ENCODE measurements around the gene KIF18A. TPM values are rescaled to one million over a fixed set of nuclear protein-coding genes. Genes with fewer than 3 reads are reported as not detected.

The KIF18A gene
- total and polyA plus RNA-seq, 9 of the 15 experiments (the other 6 are each of a cell fraction or from before 2014, with no cell fraction given): 15.1 to 36.1 (median 24.3) TPM

- intact Hi-C loops (cut with micrococcal nuclease) (no loop called here), in situ Hi-C loops (cut with MboI) (no loop called here)
- Histone ChIP-seq H3K27me3 (ENCODE audit: control insufficient read depth in 2 of 2, insufficient read depth in 2 of 2, low read length in 2 of 2) (no peaks in the 10 kb centered on the region), H3K4me1 (replicated peaks in 1 of 2; ENCODE audit: control insufficient read depth in 2 of 2, insufficient read depth in 2 of 2, low read length in 2 of 2) (no peaks in the 10 kb centered on the region), H3K9me3 (replicated peaks; ENCODE audit: control insufficient read depth, insufficient read depth, low read depth, low read length) (no peaks in the 10 kb centered on the region), H3K36me3 (ENCODE audit: control insufficient read depth, insufficient read depth, low read length) (peaks cover 70% of the 10 kb centered on the region), H2AFZ (ENCODE audit: low read depth, low read length) (no peak overlapping the region), H3K9ac (ENCODE audit: insufficient read depth in 1 of 2, low read depth in 2 of 2, low read length in 2 of 2) (no peak overlapping the region), H3K4me2 (ENCODE audit: insufficient read depth, low read length) (no peak overlapping the region), H3K4me3 (no peak overlapping the region), H3K27ac (ENCODE audit: extremely low read depth, low read depth, low read length) (no peak overlapping the region), H3K9me1 (ENCODE audit: control insufficient read depth, insufficient read depth, low read length) (no peaks in the 10 kb centered on the region), H4K20me1 (replicated peaks; ENCODE audit: control insufficient read depth, insufficient read depth, low read length) (no peaks in the 10 kb centered on the region), H3K79me2 (ENCODE audit: control insufficient read depth, insufficient read depth, low read length) (no peaks in the 10 kb centered on the region)
- ATAC-seq: no peak
- no TSS peak for BruUV-seq (replicated peaks)
- CTCF ChIA-PET (ENCODE audit: low intra/inter-chr PET ratio): no interaction called here
- TF ChIP-seq XRCC4 (IDR thresholded peaks at IDR 0.05; ENCODE audit: extremely low read depth, insufficient read depth, insufficient read length) (no peak), ZNF76 (CRISPR knock-in tag; IDR thresholded peaks at IDR 0.05; ENCODE audit: borderline replicate concordance) (no peak), FOXP1 (CRISPR knock-in tag; IDR thresholded peaks at IDR 0.05) (no peak), ZNF586 (CRISPR knock-in tag; conservative IDR thresholded peaks at IDR 0.05) (no peak), ATF2 (CRISPR knock-in tag; IDR thresholded peaks at IDR 0.05) (no peak), ZNF668 (CRISPR knock-in tag; IDR thresholded peaks at IDR 0.05) (no peak), ZNF197 (CRISPR knock-in tag; IDR thresholded peaks at IDR 0.05; ENCODE audit: low read depth) (no peak), STAT5A (IDR thresholded peaks at IDR 0.05; ENCODE audit: borderline replicate concordance, low read length) (no peak), PKNOX1 (IDR thresholded peaks at IDR 0.05) (no peak), VEZF1 (CRISPR knock-in tag; IDR thresholded peaks at IDR 0.05) (no peak), MCM3 (IDR thresholded peaks at IDR 0.05) (no peak)
- TF ChIP-seq, protein P1, sequence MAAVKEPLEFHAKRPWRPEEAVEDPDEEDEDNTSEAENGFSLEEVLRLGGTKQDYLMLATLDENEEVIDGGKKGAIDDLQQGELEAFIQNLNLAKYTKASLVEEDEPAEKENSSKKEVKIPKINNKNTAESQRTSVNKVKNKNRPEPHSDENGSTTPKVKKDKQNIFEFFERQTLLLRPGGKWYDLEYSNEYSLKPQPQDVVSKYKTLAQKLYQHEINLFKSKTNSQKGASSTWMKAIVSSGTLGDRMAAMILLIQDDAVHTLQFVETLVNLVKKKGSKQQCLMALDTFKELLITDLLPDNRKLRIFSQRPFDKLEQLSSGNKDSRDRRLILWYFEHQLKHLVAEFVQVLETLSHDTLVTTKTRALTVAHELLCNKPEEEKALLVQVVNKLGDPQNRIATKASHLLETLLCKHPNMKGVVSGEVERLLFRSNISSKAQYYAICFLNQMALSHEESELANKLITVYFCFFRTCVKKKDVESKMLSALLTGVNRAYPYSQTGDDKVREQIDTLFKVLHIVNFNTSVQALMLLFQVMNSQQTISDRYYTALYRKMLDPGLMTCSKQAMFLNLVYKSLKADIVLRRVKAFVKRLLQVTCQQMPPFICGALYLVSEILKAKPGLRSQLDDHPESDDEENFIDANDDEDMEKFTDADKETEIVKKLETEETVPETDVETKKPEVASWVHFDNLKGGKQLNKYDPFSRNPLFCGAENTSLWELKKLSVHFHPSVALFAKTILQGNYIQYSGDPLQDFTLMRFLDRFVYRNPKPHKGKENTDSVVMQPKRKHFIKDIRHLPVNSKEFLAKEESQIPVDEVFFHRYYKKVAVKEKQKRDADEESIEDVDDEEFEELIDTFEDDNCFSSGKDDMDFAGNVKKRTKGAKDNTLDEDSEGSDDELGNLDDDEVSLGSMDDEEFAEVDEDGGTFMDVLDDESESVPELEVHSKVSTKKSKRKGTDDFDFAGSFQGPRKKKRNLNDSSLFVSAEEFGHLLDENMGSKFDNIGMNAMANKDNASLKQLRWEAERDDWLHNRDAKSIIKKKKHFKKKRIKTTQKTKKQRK (IDR thresholded peaks at IDR 0.05; ENCODE audit: borderline replicate concordance, low read depth, low read length): no peak
- TF ChIP-seq, protein P2, sequence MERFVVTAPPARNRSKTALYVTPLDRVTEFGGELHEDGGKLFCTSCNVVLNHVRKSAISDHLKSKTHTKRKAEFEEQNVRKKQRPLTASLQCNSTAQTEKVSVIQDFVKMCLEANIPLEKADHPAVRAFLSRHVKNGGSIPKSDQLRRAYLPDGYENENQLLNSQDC (CRISPR knock-in tag; IDR thresholded peaks at IDR 0.05): no peak
- POLR2A ChIA-PET: no interaction called here
- FAIRE-seq: no peak
- no peak for DNase-seq (ENCODE audit: extremely low read depth in 1 of 4, low spot score in 3 of 4)
Observed at GRCh38 chr11:28058333-28058732, 49.6 kb downstream of the KIF18A start.

All from K562 (cell line).